Liver (tissue), 9 donors: ENCODE data around the gene MPND. TPM values are rescaled to one million over a fixed set of nuclear protein-coding genes. Genes with fewer than 3 reads are reported as not detected.

Source experiments
- DNase-seq: peaks from one replicate; pipeline ENCODE4 v3.0.0-alpha.2; 2017; ENCODE audit warnings: low spot score
- H3K27ac ChIP-seq, 2 donors: one replicate each; pipeline ENCODE4 v1.7.0; 2013; ENCODE audit warnings: inconsistent platforms in 2 of 2, low read length in 2 of 2, control low read depth in 1 of 2, low read depth in 1 of 2, mild to moderate bottlenecking in 1 of 2
- H3K27me3 ChIP-seq, 4 donors: one replicate each; pipeline versions ENCODE4 v1.6.1 to v1.7.0; 2013; ENCODE audit warnings: low read length in 3 of 4, inconsistent platforms in 1 of 4, mild to moderate bottlenecking in 1 of 4, moderate library complexity in 1 of 4; ENCODE audit not compliant: control insufficient read depth in 4 of 4, insufficient read depth in 4 of 4
- H3K36me3 ChIP-seq, 4 donors: one replicate each; pipeline versions ENCODE4 v1.6.1 to v1.7.0; 2013; ENCODE audit warnings: low read length in 3 of 4, mild to moderate bottlenecking in 3 of 4, low read depth in 1 of 4, moderate library complexity in 1 of 4; ENCODE audit not compliant: control insufficient read depth in 4 of 4, insufficient read depth in 3 of 4
- H3K4me1 ChIP-seq, 4 donors: one replicate each; pipeline versions ENCODE4 v1.6.1 to v1.7.0; 2013; ENCODE audit warnings: low read length in 3 of 4, mild to moderate bottlenecking in 3 of 4, moderate library complexity in 1 of 4; ENCODE audit not compliant: control insufficient read depth in 4 of 4, insufficient read depth in 4 of 4
- H3K4me3 ChIP-seq, 3 donors: one replicate each; pipeline versions ENCODE4 v1.6.1 to v1.7.0; 2013; ENCODE audit warnings: low read length in 3 of 3, control low read depth in 1 of 3, low read depth in 1 of 3, mild to moderate bottlenecking in 1 of 3
- H3K9ac ChIP-seq, 2 donors: one replicate each; pipeline ENCODE4 v1.7.0; 2013; ENCODE audit warnings: low read length in 2 of 2, mild to moderate bottlenecking in 2 of 2, moderate library complexity in 2 of 2, control low read depth in 1 of 2, low read depth in 1 of 2
- H3K9me3 ChIP-seq, 4 donors: one replicate each; pipeline versions ENCODE4 v1.6.1 to v1.7.0; 2013; ENCODE audit warnings: low read length in 3 of 4; ENCODE audit not compliant: control insufficient read depth in 4 of 4
- ATF3 ChIP-seq: IDR thresholded peaks from 2 replicates; pipeline ENCODE4 v1.6.1; 2016; ENCODE audit warnings: antibody characterized with exemption
- CTCF ChIP-seq: fragments of 150-350 bp; IDR thresholded peaks from 2 replicates; pipeline ENCODE4 v1.5.1; 2017; ENCODE audit warnings: improper control_type of control experiment, low read depth, low read length; ENCODE audit not compliant: missing input control
- EGR1 ChIP-seq, 2 donors: IDR thresholded peaks; 2 replicates each; pipeline ENCODE4 v1.6.1; 2016 to 2018; ENCODE audit warnings: antibody characterized with exemption in 2 of 2, low read depth in 2 of 2
- FOXA1 ChIP-seq: IDR thresholded peaks from 2 replicates; pipeline ENCODE4 v1.6.1; 2016; ENCODE audit warnings: antibody characterized with exemption
- FOXA2 ChIP-seq: IDR thresholded peaks from 2 replicates; pipeline ENCODE4 v1.6.1; 2016; ENCODE audit warnings: antibody characterized with exemption
- GABPA ChIP-seq, 2 donors: IDR thresholded peaks in 1 of 2; conservative IDR thresholded peaks in 1 of 2; 2 replicates each; pipeline ENCODE4 v1.6.1; 2016; ENCODE audit warnings: antibody characterized with exemption in 2 of 2, mild to moderate bottlenecking in 1 of 2, moderate library complexity in 1 of 2
- HNF4A ChIP-seq, 2 donors: conservative IDR thresholded peaks; 2 replicates each; pipeline ENCODE4 v1.6.1; 2016; ENCODE audit warnings: antibody characterized with exemption in 2 of 2, mild to moderate bottlenecking in 2 of 2
- HNF4G ChIP-seq: IDR thresholded peaks from 2 replicates; pipeline ENCODE4 v1.6.1; 2016; ENCODE audit warnings: antibody characterized with exemption
- JUND ChIP-seq, 2 donors: IDR thresholded peaks; 2 replicates each; pipeline ENCODE4 v1.6.1; 2016; ENCODE audit warnings: antibody characterized with exemption in 2 of 2
- MAX ChIP-seq: IDR thresholded peaks from 2 replicates; pipeline ENCODE4 v1.6.1; 2016; ENCODE audit warnings: antibody characterized with exemption
- NR2F2 ChIP-seq: IDR thresholded peaks from 2 replicates; pipeline ENCODE4 v1.6.1; 2016; ENCODE audit warnings: antibody characterized with exemption
- RAD21 ChIP-seq, 2 donors: IDR thresholded peaks; 2 replicates each; pipeline ENCODE4 v1.6.1; 2016; ENCODE audit warnings: antibody characterized with exemption in 2 of 2, mild to moderate bottlenecking in 2 of 2
- REST ChIP-seq: IDR thresholded peaks from 2 replicates; pipeline ENCODE4 v1.6.1; 2016; ENCODE audit warnings: antibody characterized with exemption, mild to moderate bottlenecking
- RXRA ChIP-seq, 2 donors: IDR thresholded peaks; 2 replicates each; pipeline ENCODE4 v1.6.1; 2017 to 2018; ENCODE audit warnings: antibody characterized with exemption in 2 of 2, mild to moderate bottlenecking in 1 of 2
- SP1 ChIP-seq: IDR thresholded peaks from 2 replicates; pipeline ENCODE4 v1.6.1; 2018; ENCODE audit warnings: antibody characterized with exemption, mild to moderate bottlenecking
- TAF1 ChIP-seq: conservative IDR thresholded peaks from 2 replicates; pipeline ENCODE4 v1.6.1; 2016; ENCODE audit warnings: antibody characterized with exemption, mild to moderate bottlenecking
- YY1 ChIP-seq: IDR thresholded peaks from 2 replicates; pipeline ENCODE4 v1.6.1; 2016; ENCODE audit warnings: antibody characterized with exemption, mild to moderate bottlenecking
- ZBTB33 ChIP-seq: IDR thresholded peaks from 2 replicates; pipeline ENCODE4 v1.6.1; 2016; ENCODE audit warnings: antibody characterized with exemption
- WGBS: extraction: QIAGEN DNeasy Blood & Tissue Kit; methylation state at CpG from one replicate; pipeline ENCODE4 v1.1.7; 2013; 5-methylcytosine and 5-hydroxymethylcytosine counted together
- polyA plus RNA-seq, 2 donors: library from polyadenylated mRNA; stranded (reverse) in 1 of 2; unstranded in 1 of 2; fragments of 200-250 nt in 1 of 2; fragments of >200 nt in 1 of 2; fragmentation: Nextera tagmentation in 1 of 2; extraction: Ambion mirVana in 1 of 2; gene quantifications; one replicate each; pipeline versions ENCODE4 v1.2.1 to v1.2.3, GENCODE V29; 2013 to 2015
- total RNA-seq, 2 donors: library from RNA; depleted of rRNA; stranded (reverse); fragments of >200 nt; gene quantifications; one replicate each; pipeline ENCODE4 v1.2.3, GENCODE V29; 2014
- donor health status: healthy.
- donor health status: healthy.
- donor health status: healthy.
- donor health status: healthy.
- donor health status: healthy.

The MPND gene
- total and polyA plus RNA-seq, 4 donors, result 4.7 to 9.9 (median 9.2) TPM

GRCh38 chr19:4375164-4376027 is 32.0 kb downstream of the MPND start:
- peaks cover 0 to 2% (median 0%) of the 10 kb centered on the region in 4 donors for H3K36me3 ChIP-seq
- WGBS, result 69% methylated on average over 16 of the region's 16 CpGs

GRCh38 chr19:4376028-4376670 is 32.8 kb downstream of the MPND start:
- no peaks in the 10 kb centered on the region for H3K9me3 ChIP-seq
- H3K4me1 ChIP-seq, result peaks cover 30 to 92% (median 59%) of the 10 kb centered on the region in 4 donors
- no peaks in the 10 kb centered on the region for H3K27me3 ChIP-seq
- H3K36me3 ChIP-seq, result peaks cover 0 to 2% (median 0%) of the 10 kb centered on the region in 4 donors
- H3K4me3 ChIP-seq, result no peak overlapping the region
- TF ChIP-seq TAF1, result no peak
- TF ChIP-seq FOXA1, result no peak
- TF ChIP-seq RXRA (IDR thresholded peaks at IDR 0.05), result no peak
- no peak for TF ChIP-seq YY1
- no peak for TF ChIP-seq ZBTB33
- no peak for TF ChIP-seq SP1
- no peak for TF ChIP-seq MAX
- TF ChIP-seq HNF4A (conservative IDR thresholded peaks at IDR 0.05), result no peak
- TF ChIP-seq JUND (IDR thresholded peaks at IDR 0.05), result no peak
- no peak for TF ChIP-seq ATF3
- no peak for TF ChIP-seq EGR1 (IDR thresholded peaks at IDR 0.05; ENCODE audit: low read depth in 2 of 2)
- no peak for TF ChIP-seq FOXA2
- TF ChIP-seq CTCF, result no peak
- no peak for TF ChIP-seq RAD21 (IDR thresholded peaks at IDR 0.05)
- TF ChIP-seq NR2F2, result no peak
- TF ChIP-seq HNF4G, result no peak
- TF ChIP-seq REST, result no peak
- TF ChIP-seq GABPA (IDR thresholded peaks at IDR 0.05 in 1 of 2, conservative IDR thresholded peaks at IDR 0.05 in 1 of 2), result no peak
- WGBS, result 88% methylated on average over 16 of the region's 16 CpGs
- H3K27ac ChIP-seq, result peak overlapping the region in 1 of 2 donors; percentile 88
- H3K9ac ChIP-seq, result no peak overlapping the region
- no peak for DNase-seq

More at GRCh38 chr19:4375164-4376027, 32.0 kb downstream of the MPND start:
- DNase-seq, result peak; percentile 86
- no peaks in the 10 kb centered on the region for H3K27me3 ChIP-seq
- no peaks in the 10 kb centered on the region for H3K9me3 ChIP-seq
- peaks cover 34 to 93% (median 62%) of the 10 kb centered on the region in 4 donors for H3K4me1 ChIP-seq
- TF ChIP-seq JUND (IDR thresholded peaks at IDR 0.05) (no peak), MAX (no peak)
- H3K4me3 ChIP-seq, result no peak overlapping the region
- H3K27ac ChIP-seq, result peak overlapping the region; percentile 79 to 88
- no peak overlapping the region for H3K9ac ChIP-seq
